KOPT-K1 (cell line): Measurements from ENCODE around the gene DHX16.
"Not testable (repeated sequence)": the region's sequence is repeated elsewhere in the genome, so short reads cannot be mapped to it uniquely, and the experiment has no call there.

Source experiments
- H3K27ac ChIP-seq: fragments of 200-600 bp; sonication (generic); 2 replicates; pipeline ENCODE4 v1.5.1; 2016; ENCODE audit warnings: antibody characterized with exemption, mild to moderate bottlenecking, low read depth, low read length; ENCODE audit not compliant: poor library complexity, severe bottlenecking
- H3K36me3 ChIP-seq: fragments of 200-600 bp; sonication (generic); 2 replicates; pipeline ENCODE4 v1.5.1; 2017; ENCODE audit warnings: antibody characterized with exemption, mild to moderate bottlenecking, low read length, moderate library complexity; ENCODE audit not compliant: insufficient read depth
- H3K9me3 ChIP-seq: fragments of 200-600 bp; sonication (generic); 2 replicates; pipeline ENCODE4 v1.5.1; 2017; ENCODE audit warnings: antibody characterized with exemption, low read length, mild to moderate bottlenecking; ENCODE audit not compliant: insufficient read depth, poor library complexity, severe bottlenecking

The DHX16 gene

DNA sequence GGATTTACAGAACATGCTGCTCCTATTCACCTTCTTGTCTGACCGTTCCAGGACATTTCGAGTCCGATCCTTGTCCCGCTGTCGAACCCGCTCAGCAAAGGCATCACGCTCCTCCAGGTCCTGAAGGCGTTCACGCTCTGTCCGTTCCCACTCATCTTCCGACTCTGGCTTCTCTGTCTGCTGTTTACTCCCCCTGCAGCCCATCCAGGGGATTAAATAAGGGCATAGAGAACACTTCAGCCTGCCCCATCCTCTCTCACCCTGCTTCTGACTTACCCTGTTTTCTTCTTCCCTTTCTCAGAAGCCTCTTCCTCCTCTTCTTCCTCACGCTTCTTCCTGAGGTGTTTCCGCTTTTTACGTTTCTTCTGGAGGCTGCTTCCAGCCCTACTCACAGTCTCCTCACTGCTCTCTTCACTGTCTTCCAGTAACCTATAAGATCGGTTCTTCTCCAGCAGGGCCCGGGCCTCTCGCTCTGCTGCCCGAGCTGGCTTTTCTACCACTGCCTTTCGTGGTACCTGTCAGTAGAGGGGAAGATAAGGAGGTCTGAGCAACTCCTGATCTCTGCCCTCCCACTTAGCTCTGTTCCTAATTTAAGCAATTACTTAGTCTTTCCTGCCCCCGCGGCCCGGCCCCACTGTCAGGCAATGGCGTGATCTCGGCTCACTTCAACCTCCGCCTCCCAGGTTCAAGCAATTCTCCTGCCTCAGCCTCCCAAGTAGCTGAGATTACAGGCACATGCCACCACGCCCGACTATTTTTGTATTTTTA is 1.9 kb downstream of the DHX16 start:
- no peak overlapping the region for H3K27ac ChIP-seq

DNA sequence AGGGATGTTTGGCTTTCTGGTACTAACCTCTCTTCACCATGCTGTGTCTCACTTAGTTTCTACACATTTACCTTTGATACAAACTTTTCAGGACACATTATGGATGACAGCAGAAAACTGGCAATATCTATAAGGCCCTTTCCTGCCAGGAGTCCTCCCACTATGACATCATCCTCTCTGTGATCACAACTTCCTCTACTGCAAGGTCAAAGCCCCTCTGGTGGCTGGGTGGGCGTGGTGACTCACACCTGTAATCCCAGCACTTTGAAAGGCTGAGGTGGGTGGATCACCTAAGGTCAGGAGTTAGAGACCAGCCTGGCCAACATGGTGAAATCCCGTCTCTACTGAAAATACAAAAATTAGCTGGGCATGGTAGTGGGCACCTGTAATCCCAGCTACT is 6.5 kb downstream of the DHX16 start:
- H3K36me3 ChIP-seq: peaks cover 94% of the 10 kb centered on the region
- not testable (repeated sequence) for H3K27ac ChIP-seq, H3K9me3 ChIP-seq

More for the DNA sequence above, 1.9 kb downstream of the DHX16 start:
- H3K9me3 ChIP-seq: no peaks in the 10 kb centered on the region
- H3K36me3 ChIP-seq: peaks cover 51% of the 10 kb centered on the region

DNA sequence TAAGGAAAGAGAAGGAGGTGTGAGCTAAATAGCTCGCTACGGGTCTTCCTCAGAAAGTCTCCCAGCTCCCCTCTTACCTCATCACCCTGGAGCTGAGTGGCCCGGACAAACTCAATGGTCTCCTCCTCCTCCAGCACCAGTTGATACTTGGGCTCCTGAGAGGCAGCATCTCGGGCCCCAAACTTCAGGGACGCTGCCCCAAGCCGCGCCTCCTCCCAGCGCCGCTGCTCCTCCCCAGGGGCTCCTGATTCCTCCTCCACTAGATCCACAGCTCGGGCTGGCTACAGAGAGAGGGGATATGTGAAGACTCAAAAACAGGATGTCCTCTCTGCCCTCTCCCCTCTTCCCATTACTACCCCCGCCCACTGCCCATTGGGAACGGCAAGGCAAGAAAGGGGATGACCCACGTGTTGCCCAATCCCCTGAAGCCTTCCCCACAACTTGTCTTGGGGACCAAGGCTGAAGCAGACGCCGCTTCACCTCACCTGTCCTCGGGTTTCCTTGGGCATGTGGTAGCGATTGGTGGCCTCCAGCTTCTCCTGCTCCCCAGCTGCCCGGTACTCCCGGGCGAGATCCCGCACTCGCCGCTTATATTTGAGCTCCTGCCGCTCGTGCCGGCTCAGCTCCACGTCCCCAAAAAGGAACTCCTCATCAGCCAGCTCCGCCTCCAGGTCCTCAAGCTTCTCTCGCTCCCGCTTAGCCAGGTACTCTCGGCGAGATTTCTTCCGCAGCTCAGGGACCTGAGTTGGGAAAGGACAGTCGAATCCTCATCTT is 7.6 kb downstream of the DHX16 start:
- no peak overlapping the region for H3K27ac ChIP-seq
- H3K36me3 ChIP-seq: peaks cover 92% of the 10 kb centered on the region
- H3K9me3 ChIP-seq: no peaks in the 10 kb centered on the region

DNA sequence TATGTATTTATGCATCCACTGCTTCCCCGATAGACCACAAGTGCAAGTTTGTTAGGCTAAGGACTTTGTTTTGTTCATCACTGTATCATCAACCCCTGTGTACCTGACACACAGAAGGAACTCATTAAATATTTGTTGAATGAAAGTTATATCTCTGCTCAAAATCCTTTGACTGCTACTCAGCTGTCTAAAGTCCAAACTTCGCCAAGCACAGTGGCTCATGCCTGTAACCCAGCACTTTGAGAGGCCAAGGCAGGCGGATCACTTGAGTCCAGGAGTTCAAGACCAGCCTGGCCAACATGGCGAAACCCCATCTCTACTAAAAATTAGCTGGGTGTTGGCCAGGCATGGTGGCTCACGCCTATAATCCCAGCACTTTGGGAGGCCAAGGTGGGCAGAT is 14.9 kb downstream of the DHX16 start:
- peaks cover 97% of the 10 kb centered on the region for H3K36me3 ChIP-seq
- not testable (repeated sequence) for H3K27ac ChIP-seq, H3K9me3 ChIP-seq

DNA sequence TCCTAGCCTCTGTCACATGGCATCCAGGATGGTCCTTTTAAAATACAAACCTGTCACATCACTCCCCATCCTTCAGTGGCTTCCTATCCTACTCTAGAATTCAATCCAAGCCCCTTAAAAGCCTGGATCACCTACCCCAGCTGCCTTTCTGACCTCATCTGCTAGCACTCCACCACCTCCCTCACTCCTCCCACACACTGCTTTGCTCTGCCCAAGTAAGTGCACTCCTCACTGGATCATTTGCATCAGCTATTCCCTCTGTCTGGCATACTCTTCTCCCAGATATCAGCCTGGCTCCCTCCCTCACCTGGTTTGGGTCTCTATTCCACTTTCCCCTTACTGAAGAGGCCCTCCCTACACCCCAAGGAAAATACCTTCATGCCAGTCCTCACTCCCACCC is 15.4 kb downstream of the DHX16 start:
- no peaks in the 10 kb centered on the region for H3K9me3 ChIP-seq
- H3K36me3 ChIP-seq: peaks cover 97% of the 10 kb centered on the region
- no peak overlapping the region for H3K27ac ChIP-seq

DNA sequence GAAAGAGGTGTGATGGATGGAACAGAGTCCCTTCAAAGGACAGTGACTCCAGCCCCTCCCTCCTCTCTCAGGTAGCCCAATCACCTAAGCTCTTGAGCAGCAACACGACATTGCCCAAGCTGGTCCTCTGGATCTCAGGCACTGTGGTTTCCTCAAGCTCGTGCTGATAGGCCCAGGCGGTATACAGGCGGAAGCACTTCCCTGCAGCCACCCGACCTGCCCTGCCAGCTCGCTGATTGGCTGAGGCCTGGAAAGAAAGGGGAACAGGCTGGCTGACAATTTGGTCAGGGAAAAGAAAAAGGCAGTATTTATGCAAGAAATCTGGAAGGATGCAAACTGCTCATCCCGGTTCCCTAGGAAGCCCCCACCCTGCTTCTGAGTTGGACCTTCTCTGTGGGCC is 16.3 kb downstream of the DHX16 start:
- no peaks in the 10 kb centered on the region for H3K9me3 ChIP-seq
- peaks cover 97% of the 10 kb centered on the region for H3K36me3 ChIP-seq
- no peak overlapping the region for H3K27ac ChIP-seq

DNA sequence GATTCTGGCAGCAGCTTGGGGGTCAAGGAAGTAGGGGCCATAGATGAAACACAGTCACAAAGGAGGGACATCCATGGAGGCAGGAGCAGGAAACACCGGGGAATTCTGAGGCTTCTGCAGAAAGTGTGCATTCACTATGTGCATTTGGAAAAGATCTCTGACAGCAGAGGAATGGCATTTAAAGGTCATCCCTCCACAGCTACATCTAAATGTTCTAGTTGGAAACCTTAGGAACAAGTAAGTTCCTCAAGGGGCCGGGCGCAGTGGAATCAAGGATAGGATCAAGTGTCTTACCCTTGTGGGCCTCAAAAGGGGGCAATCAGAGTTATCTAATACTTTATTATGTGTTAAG is 17.1 kb downstream of the DHX16 start:
- H3K9me3 ChIP-seq: no peaks in the 10 kb centered on the region
- peaks cover 100% of the 10 kb centered on the region for H3K36me3 ChIP-seq
- H3K27ac ChIP-seq: no peak overlapping the region

DNA sequence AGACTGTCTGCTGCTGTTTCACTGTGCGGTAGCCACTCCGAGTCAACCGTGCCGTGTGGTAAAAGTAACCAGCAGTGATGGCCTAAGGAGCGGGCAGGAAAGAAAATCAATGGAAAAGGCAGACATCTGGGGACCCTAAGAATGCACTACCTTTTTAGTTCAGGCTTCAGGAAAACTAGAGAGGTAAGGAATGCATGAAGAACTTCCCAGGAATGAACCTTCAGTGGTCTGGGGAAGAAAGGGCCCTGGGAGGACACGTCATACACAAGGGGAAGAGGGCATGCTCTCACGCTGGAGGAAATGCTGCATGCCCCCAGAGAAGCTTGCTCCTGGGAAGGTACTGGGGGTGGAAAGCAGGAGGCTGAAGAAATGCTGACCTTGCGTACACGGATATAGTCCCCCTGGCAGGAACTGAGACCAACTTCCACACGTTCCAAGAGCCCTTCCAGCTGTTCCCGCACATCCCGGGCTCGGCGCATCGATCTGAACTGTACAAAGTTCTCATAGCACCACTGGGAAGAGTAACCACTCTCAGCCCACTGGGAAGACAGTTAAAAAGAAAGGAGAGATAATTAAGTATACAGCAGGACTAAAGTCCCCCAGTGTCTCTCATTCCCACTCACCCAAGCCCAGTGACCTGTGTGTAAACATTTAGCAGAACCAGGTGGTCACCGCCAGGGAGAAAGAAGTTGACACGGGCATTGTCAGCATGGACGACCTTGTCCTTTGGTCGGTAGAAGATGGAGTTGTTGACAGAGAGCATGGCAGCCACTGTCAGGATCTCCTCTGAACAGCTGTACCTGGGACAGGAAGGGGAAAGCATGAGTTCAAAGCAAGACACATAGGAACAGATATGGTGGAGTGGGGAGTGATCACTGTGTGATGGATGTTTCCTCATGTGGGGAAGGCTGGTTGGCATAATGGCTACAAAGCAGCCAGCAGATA is 17.7 kb downstream of the DHX16 start:
- peaks cover 99% of the 10 kb centered on the region for H3K36me3 ChIP-seq
- no peaks in the 10 kb centered on the region for H3K9me3 ChIP-seq
- no peak overlapping the region for H3K27ac ChIP-seq

DNA sequence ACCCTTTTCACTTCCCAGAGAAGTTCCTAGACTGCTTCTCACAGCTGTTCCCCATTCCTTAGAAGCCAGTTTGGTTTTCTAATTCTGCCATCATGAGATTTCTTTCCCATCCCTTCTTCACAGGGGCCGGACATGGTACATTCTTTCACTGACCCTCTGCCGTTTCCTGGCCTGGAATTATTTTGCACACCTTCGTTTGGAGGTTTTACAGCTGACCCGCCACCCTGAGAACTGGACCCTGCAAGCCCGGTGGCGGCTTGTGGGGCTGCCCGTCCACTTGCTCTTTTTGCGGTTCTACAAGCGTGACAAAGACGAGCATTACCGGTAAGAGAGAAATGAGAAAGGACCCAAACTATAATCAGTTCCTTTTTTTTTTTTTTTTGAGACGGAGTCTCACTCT is 21.7 kb downstream of the DHX16 start:
- Histone ChIP-seq H3K9me3 (no peaks in the 10 kb centered on the region), H3K36me3 (peaks cover 71% of the 10 kb centered on the region), H3K27ac (no peak overlapping the region)

DNA sequence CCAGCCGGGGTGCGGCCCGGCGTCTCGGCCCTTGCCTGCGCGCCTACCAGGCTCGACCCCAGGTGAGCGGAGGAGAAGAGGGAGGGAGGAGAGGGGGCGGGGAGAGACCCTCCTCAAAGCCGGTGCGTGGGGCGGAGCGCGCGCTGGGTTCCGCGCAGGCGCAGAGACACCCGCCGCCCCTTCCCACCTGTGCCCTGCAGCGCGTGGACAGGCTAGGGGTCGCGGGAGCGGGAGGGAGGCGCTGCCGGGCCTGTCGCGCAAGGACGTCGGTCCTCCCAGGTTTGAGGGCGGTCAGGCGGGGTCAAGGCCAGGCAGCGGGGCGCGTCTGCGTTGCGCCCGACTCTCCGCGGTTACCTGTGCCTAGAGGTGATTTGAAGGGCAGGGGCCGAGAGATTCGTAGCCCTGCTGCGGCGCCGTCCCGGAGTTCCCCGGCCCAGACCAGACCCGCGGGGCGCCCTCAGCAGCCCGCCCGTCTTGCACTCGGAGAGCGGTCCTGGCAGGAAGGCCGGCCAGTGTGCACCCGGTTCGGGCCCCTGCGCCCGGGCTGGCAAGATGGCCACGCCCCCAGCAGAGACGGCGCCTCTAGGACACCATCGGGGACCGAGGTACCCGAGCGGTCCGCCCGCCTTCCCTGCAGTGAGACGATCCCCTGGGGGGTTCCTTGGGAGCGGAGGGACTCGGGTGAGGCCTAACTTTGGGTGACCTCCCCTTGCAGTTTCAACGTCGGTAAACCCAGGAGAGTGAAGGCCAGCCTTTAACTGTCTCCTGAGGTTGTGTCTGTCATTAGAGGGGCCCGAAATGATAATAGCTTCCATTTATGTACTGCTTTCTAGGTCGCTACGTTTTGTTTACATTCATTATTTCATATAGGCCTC is 25.3 kb downstream of the DHX16 start:
- H3K36me3 ChIP-seq: peaks cover 69% of the 10 kb centered on the region
- H3K27ac ChIP-seq: peak overlapping the region; percentile 92
- H3K9me3 ChIP-seq: no peaks in the 10 kb centered on the region

DNA sequence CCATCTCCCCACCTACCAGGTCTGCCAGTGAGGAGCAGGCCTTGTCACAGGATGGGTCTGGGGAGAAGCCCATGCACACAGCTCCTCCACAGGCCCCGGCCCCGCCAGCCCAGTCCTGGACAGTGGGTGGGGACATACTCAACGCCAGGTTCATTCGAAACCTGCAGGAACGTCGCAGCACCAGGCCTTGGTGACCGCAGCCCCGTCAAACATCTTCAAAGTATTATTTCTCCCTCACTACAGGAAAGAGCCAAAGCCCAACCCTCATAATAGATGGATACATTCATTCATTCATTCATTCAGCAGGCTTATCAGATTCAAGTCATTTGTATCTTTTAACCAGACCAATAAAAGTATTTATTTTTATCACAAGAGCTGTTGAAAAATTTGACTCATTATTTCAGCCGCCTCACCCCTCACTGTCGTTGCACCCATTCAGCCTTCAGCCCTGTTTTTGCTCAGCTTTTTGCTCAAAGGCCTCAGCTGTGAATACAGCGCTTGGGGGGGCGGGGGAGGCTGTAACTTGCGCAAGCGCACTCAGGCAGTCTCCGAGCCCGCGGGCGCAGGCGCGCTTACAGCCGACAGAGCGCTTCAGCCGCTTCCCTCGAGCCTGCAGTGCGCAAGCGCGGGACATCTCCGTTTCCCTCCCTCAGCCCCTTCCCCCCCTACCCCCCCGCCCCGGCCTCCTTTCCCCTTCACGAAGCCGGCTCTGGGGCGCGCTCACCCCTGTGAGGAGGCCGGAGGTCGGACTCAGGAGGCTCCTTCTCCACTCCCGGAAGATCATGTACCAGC is 26.2 kb downstream of the DHX16 start, which contains the start of gene C6orf136:
Gene C6orf136, plus strand, starts transcription at position 684 of the 792 bp plus-strand sequence. Its CDS starts 99 bp downstream, at position 783.
- Histone ChIP-seq H3K27ac (peak within 1 kb of the TSS; percentile 92), H3K36me3 (peaks cover 66% of the 10 kb centered on the region), H3K9me3 (no peaks in the 10 kb centered on the region)

DNA sequence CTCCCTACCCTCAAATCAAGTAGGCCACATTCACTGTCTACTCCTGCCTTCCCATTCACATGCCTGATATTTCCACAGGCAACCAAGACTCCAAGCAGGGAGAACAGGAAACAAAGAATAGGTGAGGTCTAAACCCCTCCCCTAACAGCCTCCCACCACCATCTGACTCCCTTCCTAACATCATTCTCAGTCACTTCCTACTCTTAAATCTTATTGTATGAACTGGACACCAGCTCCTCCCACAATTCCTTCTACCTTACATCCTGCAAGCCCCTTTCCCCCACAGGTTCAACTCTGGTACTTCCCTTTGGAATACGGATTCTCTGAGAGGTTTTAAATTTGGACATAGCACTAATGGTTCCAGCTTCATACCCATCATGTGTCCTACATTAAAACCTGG is 26.8 kb downstream of the DHX16 start:
- Histone ChIP-seq H3K27ac (peak overlapping the region; percentile 92), H3K9me3 (no peaks in the 10 kb centered on the region), H3K36me3 (peaks cover 61% of the 10 kb centered on the region)

DNA sequence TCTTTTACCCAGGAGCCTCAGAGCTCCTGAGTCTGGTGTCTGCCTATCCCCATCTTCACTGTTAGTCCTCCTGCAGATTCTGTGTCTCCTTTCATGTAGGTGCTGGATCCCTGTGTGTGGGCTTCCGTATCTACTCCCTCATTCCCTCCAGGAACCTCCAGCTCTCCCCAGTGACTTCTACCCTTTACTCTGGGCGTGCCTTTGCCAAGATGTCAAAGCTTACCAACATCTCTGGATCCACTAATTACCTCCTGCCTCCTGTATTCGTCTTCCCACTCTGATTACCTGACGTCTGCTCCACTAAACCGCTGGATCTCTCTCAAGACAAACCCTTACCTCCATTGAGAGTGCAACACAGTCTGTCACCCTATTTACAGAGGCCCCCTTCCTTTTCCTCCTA is 28.0 kb downstream of the DHX16 start:
- peaks cover 61% of the 10 kb centered on the region for H3K36me3 ChIP-seq
- H3K9me3 ChIP-seq: no peaks in the 10 kb centered on the region
- no peak overlapping the region for H3K27ac ChIP-seq
